K562 (cell line): ENCODE data around the gene SAXO2. TPM values are rescaled to one million over a fixed set of nuclear protein-coding genes. Genes with fewer than 3 reads are reported as not detected.

Experiments
- ATAC-seq: fragments of 200-7000 bp; cut with Tn5 transposase; 3 replicates; pipeline ENCODE4 v1.9.1; 2020; ENCODE audit warnings: moderate library complexity
- BruUV-seq: library from RNA; stranded (reverse); fragments of 400-500 nt; replicated peaks from 2 replicates; lab custom pipeline; 2021; lab: Mats Ljungman, UMichigan
- CTCF ChIA-PET: fragments of 300-600 bp; formaldehyde crosslinking; extraction: SDS; loops from one replicate; lab custom pipeline; 2021; ENCODE audit warnings: low intra/inter-chr PET ratio; lab: Yijun Ruan, JAX
- POLR2A ChIA-PET: fragments of 300-600, 350-650 bp; sonication (Branson Sonifier 250); formaldehyde crosslinking; extraction: SDS; loops from one replicate; lab custom pipeline; 2021; ENCODE audit warnings: antibody characterized with exemption, inconsistent platforms; lab: Yijun Ruan, JAX
- DNase-seq, 4 experiments: peaks; one replicate each; pipeline versions ENCODE4 v3.0.0 to v3.0.0-alpha.2; 2011 to 2018; ENCODE audit warnings: low spot score in 3 of 4, mixed read lengths in 3 of 4; ENCODE audit errors: extremely low read depth in 1 of 4
- FAIRE-seq: peaks from 2 replicates; lab custom pipeline; 2011; peaks lifted over from hg19 to GRCh38; lab: Jason Lieb, UNC
- H2AFZ ChIP-seq: 2 replicates; pipeline ENCODE4 v1.6.0; 2011; ENCODE audit warnings: low read depth, low read length, control low read depth, inconsistent platforms
- H3K27ac ChIP-seq: fragments of 200-600 bp; 3 replicates; pipeline ENCODE4 v1.8.0; 2011; ENCODE audit warnings: low read depth, mild to moderate bottlenecking, control low read depth, inconsistent platforms, low read length, moderate library complexity, mixed read lengths; ENCODE audit errors: extremely low read depth
- H3K27me3 ChIP-seq, 2 experiments: fragments of 300-600 bp in 1 of 2; 2 replicates in 1 of 2; 3 replicates in 1 of 2; pipeline versions ENCODE4 v1.6.0 to v1.8.0; 2011; ENCODE audit warnings: inconsistent platforms in 2 of 2, low read length in 2 of 2, mild to moderate bottlenecking in 1 of 2, mixed read lengths in 1 of 2, moderate library complexity in 1 of 2; ENCODE audit not compliant: control insufficient read depth in 2 of 2, insufficient read depth in 2 of 2
- H3K36me3 ChIP-seq: fragments of 300-600 bp; 3 replicates; pipeline ENCODE4 v1.8.0; 2011; ENCODE audit warnings: mild to moderate bottlenecking, low read length, inconsistent platforms; ENCODE audit not compliant: control insufficient read depth, insufficient read depth
- H3K4me1 ChIP-seq, 2 experiments: fragments of 200-600 bp in 1 of 2; replicated peaks in 1 of 2; 2 replicates in 1 of 2; 3 replicates in 1 of 2; pipeline versions ENCODE4 v1.5.1 to v1.8.0; 2011; ENCODE audit warnings: inconsistent platforms in 2 of 2, low read length in 2 of 2, mild to moderate bottlenecking in 1 of 2, mixed read lengths in 1 of 2, moderate library complexity in 1 of 2; ENCODE audit not compliant: control insufficient read depth in 2 of 2, insufficient read depth in 2 of 2
- H3K4me2 ChIP-seq: 2 replicates; pipeline ENCODE4 v1.6.1; 2011; ENCODE audit warnings: low read length, control low read depth, inconsistent platforms, mixed read lengths; ENCODE audit not compliant: insufficient read depth
- H3K4me3 ChIP-seq: fragments of 200-600 bp; sonication (generic), shearing (Covaris generic); 2 replicates; pipeline ENCODE4 v1.5.1; 2016; ENCODE audit warnings: control low read depth, inconsistent platforms
- H3K79me2 ChIP-seq: fragments of 200-600 bp; 3 replicates; pipeline ENCODE4 v1.8.0; 2011; ENCODE audit warnings: low read length, inconsistent platforms; ENCODE audit not compliant: control insufficient read depth, insufficient read depth
- H3K9ac ChIP-seq, 2 experiments: 2 replicates each; pipeline versions ENCODE4 v1.6.0 to v1.6.1; 2011; ENCODE audit warnings: low read depth in 2 of 2, low read length in 2 of 2, control low read depth in 1 of 2, inconsistent platforms in 1 of 2, mild to moderate bottlenecking in 1 of 2, mixed read lengths in 1 of 2; ENCODE audit not compliant: insufficient read depth in 1 of 2
- H3K9me1 ChIP-seq: one replicate; pipeline ENCODE4 v1.6.0; 2011; ENCODE audit warnings: inconsistent platforms, mild to moderate bottlenecking, low read length, moderate library complexity; ENCODE audit not compliant: control insufficient read depth, insufficient read depth
- H3K9me3 ChIP-seq: replicated peaks from 2 replicates; pipeline ENCODE4 v1.5.1; 2011; ENCODE audit warnings: low read depth, low read length, inconsistent platforms; ENCODE audit not compliant: control insufficient read depth, insufficient read depth
- H4K20me1 ChIP-seq: replicated peaks from 2 replicates; pipeline ENCODE4 v1.6.1; 2011; ENCODE audit warnings: low read length, inconsistent platforms, mixed read lengths; ENCODE audit not compliant: control insufficient read depth, insufficient read depth
- E2F3 ChIP-seq: fragments of 250-450 bp; sonication (Bioruptor Pico); IDR thresholded peaks from 2 replicates; pipeline ENCODE4 v1.4.0; 2020; ENCODE audit warnings: mild to moderate bottlenecking
- HOXB6 ChIP-seq: fragments of 250-450 bp; sonication (Bioruptor Pico); IDR thresholded peaks from 2 replicates; pipeline ENCODE4 v1.5.1; 2022; ENCODE audit warnings: mild to moderate bottlenecking, borderline replicate concordance
- HSF4 ChIP-seq: fragments of 250-450 bp; sonication (Bioruptor Pico); IDR thresholded peaks from 2 replicates; pipeline ENCODE4 v2.1.2; 2022; ENCODE audit warnings: mild to moderate bottlenecking, moderate library complexity, borderline replicate concordance
- IRF9 ChIP-seq: fragments of 450-650 bp; IDR thresholded peaks from 2 replicates; pipeline ENCODE4 v1.6.1; 2016; ENCODE audit warnings: missing biosample characterization, missing genetic modification characterization
- MBD2 ChIP-seq: sonication (generic); IDR thresholded peaks from 2 replicates; pipeline ENCODE4 v1.6.1; 2016; ENCODE audit warnings: low read depth, borderline replicate concordance
- MTA1 ChIP-seq: fragments of 450-650 bp; IDR thresholded peaks from 2 replicates; pipeline ENCODE4 v1.6.1; 2017; ENCODE audit warnings: borderline replicate concordance
- NCOA1 ChIP-seq: fragments of 450-650 bp; IDR thresholded peaks from 2 replicates; pipeline ENCODE4 v1.6.1; 2016; ENCODE audit warnings: low read depth
- NCOA2 ChIP-seq, 2 experiments: fragments of 450-650 bp; IDR thresholded peaks; 2 replicates each; pipeline ENCODE4 v1.6.1; 2018; ENCODE audit warnings: mild to moderate bottlenecking in 2 of 2, moderate library complexity in 1 of 2; ENCODE audit not compliant: partially characterized antibody in 2 of 2
- PHTF2 ChIP-seq: fragments of 250-450 bp; sonication (Bioruptor Pico); IDR thresholded peaks from 2 replicates; pipeline ENCODE4 v1.5.0; 2021; ENCODE audit warnings: mild to moderate bottlenecking
- RBM22 ChIP-seq: fragments of 200-400 bp; formaldehyde crosslinking; IDR thresholded peaks from 2 replicates; pipeline ENCODE4 v1.6.1; 2018; ENCODE audit warnings: low read length, low read depth; ENCODE audit not compliant: poor library complexity, severe bottlenecking
- SMAD2 ChIP-seq: fragments of 150-350 bp; IDR thresholded peaks from 2 replicates; pipeline ENCODE4 v1.6.1; 2014; ENCODE audit warnings: low read depth, mild to moderate bottlenecking, low read length
- ZEB2 ChIP-seq: fragments of 450-650 bp; IDR thresholded peaks from 2 replicates; pipeline ENCODE4 v1.6.1; 2016
- ZNF253 ChIP-seq: fragments of 250-450 bp; sonication (Bioruptor Pico); conservative IDR thresholded peaks from 2 replicates; pipeline ENCODE4 v1.6.1; 2021; ENCODE audit warnings: mild to moderate bottlenecking
- ZNF311 ChIP-seq: fragments of 250-450 bp; sonication (Bioruptor Pico); IDR thresholded peaks from 2 replicates; pipeline ENCODE4 v1.4.0; 2020; ENCODE audit warnings: mild to moderate bottlenecking, moderate library complexity
- WGBS: fragments of 100-300 bp; shearing (Covaris generic); methylation state at CpG from one replicate; pipeline ENCODE4 v1.1.6; 2016; ENCODE audit warnings: low coverage, mixed read lengths; ENCODE audit not compliant: insufficient coverage; ENCODE audit errors: missing lambda C conversion rate; 5-methylcytosine and 5-hydroxymethylcytosine counted together
- in situ Hi-C: fragments of 300-500 bp; cut with MboI; formaldehyde crosslinking; loops from 4 replicates; pipeline ENCODE4 v1.15.0; 2018; ENCODE audit warnings: inconsistent platforms, mixed read lengths
- intact Hi-C: fragments of 100-400 bp; cut with micrococcal nuclease; formaldehyde crosslinking; loops from 2 replicates; pipeline ENCODE4 v1.14.2; 2022
- polyA plus RNA-seq, 8 experiments: library from polyadenylated mRNA; depleted of rRNA in 4 of 8; stranded (reverse) in 5 of 8; unstranded in 3 of 8; fragments of >200 nt; fragmentation: Nextera tagmentation in 2 of 8; fragmentation: Illumina TruSeq in 1 of 8; extraction: Ambion mirVana in 2 of 8; extraction: Trizol in 1 of 8; gene quantifications; 2 replicates each; pipeline versions ENCODE4 v1.2.1 to v1.2.3, GENCODE V29; 2011 to 2014; ENCODE audit warnings: inconsistent platforms in 1 of 8, missing spikeins in 1 of 8
- total RNA-seq, 7 experiments: library from RNA; depleted of rRNA in 6 of 7; stranded (reverse); fragments of >200 nt in 6 of 7; fragmentation: Illumina TruSeq in 2 of 7; extraction: Trizol in 2 of 7; gene quantifications; 2 replicates each; pipeline versions ENCODE4 v1.2.1 to v1.2.3, GENCODE V29; 2011 to 2021; ENCODE audit warnings: low replicate concordance in 1 of 7
- TF ChIP-seq, protein P1 (sequence below): fragments of 250-450 bp; sonication (Bioruptor Pico); IDR thresholded peaks from 2 replicates; pipeline ENCODE4 v1.6.1; 2021; ENCODE audit warnings: mild to moderate bottlenecking

Gene SAXO2
- total and polyA plus RNA-seq, 9 of the 15 experiments (the other 6 are each of a cell fraction or from before 2014, with no cell fraction given), result 3.1 to 14.2 (median 8.2) TPM

DNA sequence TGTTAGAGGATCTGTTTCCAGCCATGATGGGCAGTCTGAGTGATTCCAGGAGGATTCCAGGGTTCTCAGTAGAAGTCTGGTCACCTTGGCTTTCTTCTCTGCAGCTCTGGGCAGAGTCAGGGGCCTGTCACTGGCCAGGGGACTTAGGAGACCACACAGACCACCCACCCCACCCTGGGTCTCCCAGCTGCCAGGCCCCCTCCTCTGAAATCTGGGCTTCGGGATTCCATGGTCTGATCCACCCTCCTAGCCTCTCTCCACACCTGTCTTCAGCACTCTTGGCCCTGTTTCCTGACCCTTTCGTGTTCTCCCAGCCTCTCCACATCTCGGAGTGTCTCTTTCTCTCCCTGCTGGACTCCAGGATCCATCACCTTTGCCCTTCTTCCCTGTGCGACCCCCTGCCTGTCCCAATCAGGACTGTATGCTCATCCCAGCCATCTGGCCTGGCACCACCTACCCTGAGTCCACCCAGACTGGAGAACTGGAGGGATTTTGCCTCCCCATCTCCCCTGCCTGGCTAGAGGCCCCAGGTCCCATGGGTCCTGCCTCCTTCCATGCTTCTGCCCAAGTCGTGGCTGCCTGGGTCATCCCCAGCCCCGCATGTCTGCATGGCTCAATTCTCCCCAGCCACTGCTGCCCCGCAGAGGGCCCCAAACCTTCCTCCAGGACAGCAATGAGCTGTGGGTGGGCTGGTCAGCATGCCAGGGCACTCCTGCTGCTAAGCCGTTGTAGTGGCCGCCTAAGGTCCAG is 52.3 kb downstream of the SAXO2 start (continued):
- no peak for TF ChIP-seq ZNF253
- TF ChIP-seq PHTF2 (CRISPR knock-in tag), result no peak

- TF ChIP-seq ZNF311 (CRISPR knock-in tag) (no peak), IRF9 (no peak), ZEB2 (no peak), HSF4 (no peak), RBM22 (no peak), E2F3 (CRISPR knock-in tag) (no peak), MTA1 (no peak), NCOA2 (IDR thresholded peaks at IDR 0.05; ENCODE audit: partially characterized antibody in 2 of 2) (no peak), MBD2 (no peak), NCOA1 (no peak), HOXB6 (CRISPR knock-in tag) (no peak), SMAD2 (no peak)
- TF ChIP-seq, protein P1, sequence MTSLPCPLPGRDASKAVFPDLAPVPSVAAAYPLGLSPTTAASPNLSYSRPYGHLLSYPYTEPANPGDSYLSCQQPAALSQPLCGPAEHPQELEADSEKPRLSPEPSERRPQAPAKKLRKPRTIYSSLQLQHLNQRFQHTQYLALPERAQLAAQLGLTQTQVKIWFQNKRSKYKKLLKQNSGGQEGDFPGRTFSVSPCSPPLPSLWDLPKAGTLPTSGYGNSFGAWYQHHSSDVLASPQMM (CRISPR knock-in tag), result no peak
- Histone ChIP-seq H3K36me3 (no peaks in the 10 kb centered on the region), H4K20me1 (no peaks in the 10 kb centered on the region), H3K9me3 (no peaks in the 10 kb centered on the region), H3K9ac (no peak overlapping the region), H2AFZ (no peak overlapping the region), H3K4me1 (peaks cover 3 to 29% of the 10 kb centered on the region in 2 experiments; a peak in 3 of 5 replicates), H3K27me3 (no peaks in the 10 kb centered on the region; a peak in 1 of 5 replicates), H3K27ac (no peak overlapping the region), H3K79me2 (no peaks in the 10 kb centered on the region), H3K4me2 (no peak overlapping the region), H3K9me1 (no peaks in the 10 kb centered on the region), H3K4me3 (no peak overlapping the region)
- ChIA-PET CTCF (no interaction called here), POLR2A (no interaction called here)
- intact Hi-C loops (no loop called here), in situ Hi-C loops (no loop called here)
- ATAC-seq (no peak), DNase-seq (no peak), FAIRE-seq (no peak)
- 24% methylated on average over 15 of the region's 24 CpGs for WGBS
- no TSS peak for BruUV-seq
These were observed 53.1 kb downstream of the SAXO2 start for GRCh38 chr15:82315519-82316246.
